GM12878 (cell line): ENCODE measurements around the gene USE1. TPM values are rescaled to one million over a fixed set of nuclear protein-coding genes. Genes with fewer than 3 reads are reported as not detected.

Experiments
- BHLHE40 ChIP-seq, 2 experiments: fragments of 450-650 bp in 1 of 2; IDR thresholded peaks; 2 replicates each; pipeline ENCODE4 v1.6.1; 2011 to 2017; ENCODE audit warnings: low read depth in 2 of 2, borderline replicate concordance in 1 of 2, improper control_type of control experiment in 1 of 2, low read length in 1 of 2, mild to moderate bottlenecking in 1 of 2
- BMI1 ChIP-seq: fragments of 450-650 bp; IDR thresholded peaks from 2 replicates; pipeline ENCODE4 v1.6.1; 2016; ENCODE audit warnings: mild to moderate bottlenecking, moderate library complexity, borderline replicate concordance
- CBX3 ChIP-seq: fragments of 200-600 bp; sonication (generic); IDR thresholded peaks from 2 replicates; pipeline ENCODE4 v1.6.1; 2016; ENCODE audit warnings: low read depth, borderline replicate concordance
- MXI1 ChIP-seq: fragments of 150-350 bp; IDR thresholded peaks from 2 replicates; pipeline ENCODE4 v1.6.1; 2011; ENCODE audit warnings: low read depth, mild to moderate bottlenecking, inconsistent platforms, low read length, improper control_type of control experiment
- MYB ChIP-seq: fragments of 150-350 bp; IDR thresholded peaks from 2 replicates; pipeline ENCODE4 v1.6.1; 2014; ENCODE audit warnings: mild to moderate bottlenecking, low read depth, low read length, borderline replicate concordance
- NR2C1 ChIP-seq: fragments of 450-650 bp; IDR thresholded peaks from 2 replicates; pipeline ENCODE4 v1.6.1; 2017; ENCODE audit warnings: antibody characterized with exemption, mild to moderate bottlenecking, moderate library complexity
- PML ChIP-seq: IDR thresholded peaks from 2 replicates; pipeline ENCODE4 v1.6.1; 2012; ENCODE audit warnings: low read length, inconsistent platforms
- POLR2A ChIP-seq: IDR thresholded peaks from 2 replicates; pipeline ENCODE4 v1.6.1; 2011; ENCODE audit warnings: low read depth, mild to moderate bottlenecking, low read length
- POLR2AphosphoS5 ChIP-seq: IDR thresholded peaks from 2 replicates; pipeline ENCODE4 v1.6.1; 2011; ENCODE audit warnings: mild to moderate bottlenecking, low read length, inconsistent platforms
- WRNIP1 ChIP-seq: IDR thresholded peaks from 2 replicates; pipeline ENCODE4 v1.6.1; 2011; ENCODE audit warnings: low read depth, low read length, improper control_type of control experiment, borderline replicate concordance
- polyA plus RNA-seq, 11 experiments: library from polyadenylated mRNA; depleted of rRNA in 4 of 11; unstranded in 6 of 11; stranded (reverse) in 5 of 11; fragments of >200 nt; fragmentation: Nextera tagmentation in 4 of 11; fragmentation: Illumina TruSeq in 1 of 11; extraction: Ambion mirVana in 4 of 11; extraction: Trizol in 1 of 11; gene quantifications; 1 replicate in 1 of 11; 2 replicates in 10 of 11; pipeline versions ENCODE4 v1.2.1 to v1.2.3, GENCODE V29; 2011 to 2016; ENCODE audit warnings: inconsistent platforms in 2 of 11, missing spikeins in 2 of 11, low read depth in 1 of 11
- total RNA-seq, 4 experiments: library from RNA; depleted of rRNA in 3 of 4; stranded (reverse); fragments of >200 nt in 3 of 4; fragmentation: Illumina TruSeq in 1 of 4; extraction: Trizol in 1 of 4; gene quantifications; 2 replicates each; pipeline versions ENCODE4 v1.2.1 to v1.2.3, GENCODE V29; 2013 to 2021
- TF ChIP-seq, protein P1 (sequence below): fragments of 450-650 bp; IDR thresholded peaks from 2 replicates; pipeline ENCODE4 v1.6.1; 2017; ENCODE audit warnings: mild to moderate bottlenecking, moderate library complexity
- TF ChIP-seq, protein P2 (sequence below): fragments of 450-650 bp; conservative IDR thresholded peaks from 2 replicates; pipeline ENCODE4 v1.6.1; 2017; ENCODE audit warnings: mild to moderate bottlenecking, moderate library complexity
- TF ChIP-seq, protein P3 (sequence below): IDR thresholded peaks from 2 replicates; pipeline ENCODE4 v1.6.1; 2012; ENCODE audit warnings: mild to moderate bottlenecking, low read depth, low read length
- TF ChIP-seq, protein P4 (sequence below): IDR thresholded peaks from 2 replicates; pipeline ENCODE4 v1.6.1; 2011; ENCODE audit warnings: borderline replicate concordance, low read depth, mild to moderate bottlenecking, moderate library complexity, low read length; ENCODE audit not compliant: insufficient read depth, poor library complexity, severe bottlenecking
- TF ChIP-seq, protein P5 (sequence below): fragments of 450-650 bp; IDR thresholded peaks from 2 replicates; pipeline ENCODE4 v1.6.1; 2017; ENCODE audit warnings: mild to moderate bottlenecking

The USE1 gene
- total and polyA plus RNA-seq, 10 of the 15 experiments (the other 5 are each of a cell fraction or from before 2014, with no cell fraction given), result 9.7 to 24.0 (median 16.1) TPM

DNA sequence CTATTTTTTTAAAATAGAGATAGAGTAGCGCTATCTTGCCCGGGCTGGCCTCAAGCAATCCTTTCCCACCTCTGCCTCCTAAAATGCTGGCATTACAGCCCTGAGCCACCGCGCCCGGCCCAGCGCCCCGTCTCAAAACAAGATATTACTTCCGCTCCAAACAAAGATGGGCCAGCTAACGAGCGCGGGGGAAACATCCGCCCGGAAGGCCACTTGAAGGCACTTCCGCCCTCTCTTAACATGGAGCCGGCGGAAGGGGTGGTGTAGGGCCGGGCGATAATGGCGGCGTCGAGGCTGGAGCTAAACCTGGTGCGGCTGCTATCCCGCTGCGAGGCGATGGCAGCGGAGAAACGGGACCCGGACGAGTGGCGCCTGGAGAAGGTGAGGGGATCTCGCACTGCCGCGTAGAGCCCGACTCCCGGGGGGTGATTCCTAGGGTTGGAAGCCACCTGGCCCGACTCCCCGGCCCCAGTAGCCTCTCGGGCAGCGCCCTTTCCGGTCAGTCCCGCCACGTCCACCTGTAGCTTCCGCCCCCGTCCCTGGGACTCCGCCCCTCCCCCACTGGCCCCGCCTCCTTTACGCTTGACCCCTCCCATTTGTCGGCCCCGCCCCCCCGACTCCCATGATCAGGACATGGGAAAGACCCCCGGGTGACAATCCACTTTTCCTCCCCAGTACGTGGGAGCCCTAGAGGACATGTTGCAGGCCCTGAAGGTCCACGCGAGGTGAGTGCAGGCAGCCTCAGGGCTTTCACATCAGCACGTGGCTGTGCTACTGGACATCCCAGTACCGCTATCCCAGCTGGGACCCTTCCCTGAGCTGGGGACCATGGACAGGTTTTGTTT is at the start of gene USE1 (continued):
- TF ChIP-seq, protein P1, sequence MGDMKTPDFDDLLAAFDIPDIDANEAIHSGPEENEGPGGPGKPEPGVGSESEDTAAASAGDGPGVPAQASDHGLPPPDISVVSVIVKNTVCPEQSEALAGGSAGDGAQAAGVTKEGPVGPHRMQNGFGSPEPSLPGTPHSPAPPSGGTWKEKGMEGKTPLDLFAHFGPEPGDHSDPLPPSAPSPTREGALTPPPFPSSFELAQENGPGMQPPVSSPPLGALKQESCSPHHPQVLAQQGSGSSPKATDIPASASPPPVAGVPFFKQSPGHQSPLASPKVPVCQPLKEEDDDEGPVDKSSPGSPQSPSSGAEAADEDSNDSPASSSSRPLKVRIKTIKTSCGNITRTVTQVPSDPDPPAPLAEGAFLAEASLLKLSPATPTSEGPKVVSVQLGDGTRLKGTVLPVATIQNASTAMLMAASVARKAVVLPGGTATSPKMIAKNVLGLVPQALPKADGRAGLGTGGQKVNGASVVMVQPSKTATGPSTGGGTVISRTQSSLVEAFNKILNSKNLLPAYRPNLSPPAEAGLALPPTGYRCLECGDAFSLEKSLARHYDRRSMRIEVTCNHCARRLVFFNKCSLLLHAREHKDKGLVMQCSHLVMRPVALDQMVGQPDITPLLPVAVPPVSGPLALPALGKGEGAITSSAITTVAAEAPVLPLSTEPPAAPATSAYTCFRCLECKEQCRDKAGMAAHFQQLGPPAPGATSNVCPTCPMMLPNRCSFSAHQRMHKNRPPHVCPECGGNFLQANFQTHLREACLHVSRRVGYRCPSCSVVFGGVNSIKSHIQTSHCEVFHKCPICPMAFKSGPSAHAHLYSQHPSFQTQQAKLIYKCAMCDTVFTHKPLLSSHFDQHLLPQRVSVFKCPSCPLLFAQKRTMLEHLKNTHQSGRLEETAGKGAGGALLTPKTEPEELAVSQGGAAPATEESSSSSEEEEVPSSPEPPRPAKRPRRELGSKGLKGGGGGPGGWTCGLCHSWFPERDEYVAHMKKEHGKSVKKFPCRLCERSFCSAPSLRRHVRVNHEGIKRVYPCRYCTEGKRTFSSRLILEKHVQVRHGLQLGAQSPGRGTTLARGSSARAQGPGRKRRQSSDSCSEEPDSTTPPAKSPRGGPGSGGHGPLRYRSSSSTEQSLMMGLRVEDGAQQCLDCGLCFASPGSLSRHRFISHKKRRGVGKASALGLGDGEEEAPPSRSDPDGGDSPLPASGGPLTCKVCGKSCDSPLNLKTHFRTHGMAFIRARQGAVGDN, result peak; percentile 84
- TF ChIP-seq, protein P2, sequence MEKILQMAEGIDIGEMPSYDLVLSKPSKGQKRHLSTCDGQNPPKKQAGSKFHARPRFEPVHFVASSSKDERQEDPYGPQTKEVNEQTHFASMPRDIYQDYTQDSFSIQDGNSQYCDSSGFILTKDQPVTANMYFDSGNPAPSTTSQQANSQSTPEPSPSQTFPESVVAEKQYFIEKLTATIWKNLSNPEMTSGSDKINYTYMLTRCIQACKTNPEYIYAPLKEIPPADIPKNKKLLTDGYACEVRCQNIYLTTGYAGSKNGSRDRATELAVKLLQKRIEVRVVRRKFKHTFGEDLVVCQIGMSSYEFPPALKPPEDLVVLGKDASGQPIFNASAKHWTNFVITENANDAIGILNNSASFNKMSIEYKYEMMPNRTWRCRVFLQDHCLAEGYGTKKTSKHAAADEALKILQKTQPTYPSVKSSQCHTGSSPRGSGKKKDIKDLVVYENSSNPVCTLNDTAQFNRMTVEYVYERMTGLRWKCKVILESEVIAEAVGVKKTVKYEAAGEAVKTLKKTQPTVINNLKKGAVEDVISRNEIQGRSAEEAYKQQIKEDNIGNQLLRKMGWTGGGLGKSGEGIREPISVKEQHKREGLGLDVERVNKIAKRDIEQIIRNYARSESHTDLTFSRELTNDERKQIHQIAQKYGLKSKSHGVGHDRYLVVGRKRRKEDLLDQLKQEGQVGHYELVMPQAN, result peak; percentile 88; the same call in 1 of the 2 replicates
- TF ChIP-seq, protein P3, sequence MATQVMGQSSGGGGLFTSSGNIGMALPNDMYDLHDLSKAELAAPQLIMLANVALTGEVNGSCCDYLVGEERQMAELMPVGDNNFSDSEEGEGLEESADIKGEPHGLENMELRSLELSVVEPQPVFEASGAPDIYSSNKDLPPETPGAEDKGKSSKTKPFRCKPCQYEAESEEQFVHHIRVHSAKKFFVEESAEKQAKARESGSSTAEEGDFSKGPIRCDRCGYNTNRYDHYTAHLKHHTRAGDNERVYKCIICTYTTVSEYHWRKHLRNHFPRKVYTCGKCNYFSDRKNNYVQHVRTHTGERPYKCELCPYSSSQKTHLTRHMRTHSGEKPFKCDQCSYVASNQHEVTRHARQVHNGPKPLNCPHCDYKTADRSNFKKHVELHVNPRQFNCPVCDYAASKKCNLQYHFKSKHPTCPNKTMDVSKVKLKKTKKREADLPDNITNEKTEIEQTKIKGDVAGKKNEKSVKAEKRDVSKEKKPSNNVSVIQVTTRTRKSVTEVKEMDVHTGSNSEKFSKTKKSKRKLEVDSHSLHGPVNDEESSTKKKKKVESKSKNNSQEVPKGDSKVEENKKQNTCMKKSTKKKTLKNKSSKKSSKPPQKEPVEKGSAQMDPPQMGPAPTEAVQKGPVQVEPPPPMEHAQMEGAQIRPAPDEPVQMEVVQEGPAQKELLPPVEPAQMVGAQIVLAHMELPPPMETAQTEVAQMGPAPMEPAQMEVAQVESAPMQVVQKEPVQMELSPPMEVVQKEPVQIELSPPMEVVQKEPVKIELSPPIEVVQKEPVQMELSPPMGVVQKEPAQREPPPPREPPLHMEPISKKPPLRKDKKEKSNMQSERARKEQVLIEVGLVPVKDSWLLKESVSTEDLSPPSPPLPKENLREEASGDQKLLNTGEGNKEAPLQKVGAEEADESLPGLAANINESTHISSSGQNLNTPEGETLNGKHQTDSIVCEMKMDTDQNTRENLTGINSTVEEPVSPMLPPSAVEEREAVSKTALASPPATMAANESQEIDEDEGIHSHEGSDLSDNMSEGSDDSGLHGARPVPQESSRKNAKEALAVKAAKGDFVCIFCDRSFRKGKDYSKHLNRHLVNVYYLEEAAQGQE, result no peak
- peak; percentile 91 for TF ChIP-seq NR2C1
- TF ChIP-seq MYB, result no peak
- TF ChIP-seq WRNIP1, result no peak
- TF ChIP-seq CBX3, result no peak
- no peak for TF ChIP-seq BMI1
- TF ChIP-seq, protein P4, sequence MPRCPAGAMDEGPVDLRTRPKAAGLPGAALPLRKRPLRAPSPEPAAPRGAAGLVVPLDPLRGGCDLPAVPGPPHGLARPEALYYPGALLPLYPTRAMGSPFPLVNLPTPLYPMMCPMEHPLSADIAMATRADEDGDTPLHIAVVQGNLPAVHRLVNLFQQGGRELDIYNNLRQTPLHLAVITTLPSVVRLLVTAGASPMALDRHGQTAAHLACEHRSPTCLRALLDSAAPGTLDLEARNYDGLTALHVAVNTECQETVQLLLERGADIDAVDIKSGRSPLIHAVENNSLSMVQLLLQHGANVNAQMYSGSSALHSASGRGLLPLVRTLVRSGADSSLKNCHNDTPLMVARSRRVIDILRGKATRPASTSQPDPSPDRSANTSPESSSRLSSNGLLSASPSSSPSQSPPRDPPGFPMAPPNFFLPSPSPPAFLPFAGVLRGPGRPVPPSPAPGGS, result peak; percentile 86
- TF ChIP-seq MXI1, result peak; percentile 47; the same call in 1 of the 2 replicates
- peak; percentile 32; a peak in 1 of 4 replicates for TF ChIP-seq BHLHE40 (IDR thresholded peaks at IDR 0.05; ENCODE audit: borderline replicate concordance in 1 of 2, low read depth in 2 of 2, low read length in 1 of 2)
- TF ChIP-seq POLR2AphosphoS5, result peak; percentile 94
- peak; percentile 97 for TF ChIP-seq POLR2A
- TF ChIP-seq PML, result peak; percentile 85; the same call in 1 of the 2 replicates
- TF ChIP-seq, protein P5, sequence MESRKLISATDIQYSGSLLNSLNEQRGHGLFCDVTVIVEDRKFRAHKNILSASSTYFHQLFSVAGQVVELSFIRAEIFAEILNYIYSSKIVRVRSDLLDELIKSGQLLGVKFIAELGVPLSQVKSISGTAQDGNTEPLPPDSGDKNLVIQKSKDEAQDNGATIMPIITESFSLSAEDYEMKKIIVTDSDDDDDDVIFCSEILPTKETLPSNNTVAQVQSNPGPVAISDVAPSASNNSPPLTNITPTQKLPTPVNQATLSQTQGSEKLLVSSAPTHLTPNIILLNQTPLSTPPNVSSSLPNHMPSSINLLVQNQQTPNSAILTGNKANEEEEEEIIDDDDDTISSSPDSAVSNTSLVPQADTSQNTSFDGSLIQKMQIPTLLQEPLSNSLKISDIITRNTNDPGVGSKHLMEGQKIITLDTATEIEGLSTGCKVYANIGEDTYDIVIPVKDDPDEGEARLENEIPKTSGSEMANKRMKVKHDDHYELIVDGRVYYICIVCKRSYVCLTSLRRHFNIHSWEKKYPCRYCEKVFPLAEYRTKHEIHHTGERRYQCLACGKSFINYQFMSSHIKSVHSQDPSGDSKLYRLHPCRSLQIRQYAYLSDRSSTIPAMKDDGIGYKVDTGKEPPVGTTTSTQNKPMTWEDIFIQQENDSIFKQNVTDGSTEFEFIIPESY, result no peak
